Stimulated activated CD4-positive, alpha-beta T cell treated with anti-CD3 and anti-CD28 coated beads, Interleukin-4, amount 100 ng/mL, for 1 hour (primary cell): ENCODE results near the gene PTGFRN.
"Not testable (repeated sequence)": the region's sequence is repeated elsewhere in the genome, so short reads cannot be mapped to it uniquely, and the experiment has no call there.

ENCODE experiments used
- DNase-seq: peaks from one replicate; pipeline ENCODE4 v3.0.0-alpha.2; 2020

The PTGFRN gene

GRCh38 chr1:116909512-116910378 is at the start of gene PTGFRN:
PTGFRN (plus strand) TSS chr1:116909916; CDS start chr1:116910204, 288 bp downstream.
- peak; percentile 40 for DNase-seq

GRCh38 chr1:116860167-116860566 is 49.5 kb upstream of the PTGFRN start:
- DNase-seq, result not testable (repeated sequence)

- no peak for DNase-seq
These were observed 48.6 kb upstream of the PTGFRN start for GRCh38 chr1:116861137-116861536.

GRCh38 chr1:116863031-116863430 is 46.7 kb upstream of the PTGFRN start:
- not testable (repeated sequence) for DNase-seq

- not testable (repeated sequence) for DNase-seq
These were observed 43.2 kb upstream of the PTGFRN start for GRCh38 chr1:116866478-116866877.

GRCh38 chr1:116868385-116868784 is 41.3 kb upstream of the PTGFRN start:
- DNase-seq, result no peak

GRCh38 chr1:116869611-116870010 is 40.1 kb upstream of the PTGFRN start:
- DNase-seq, result no peak

GRCh38 chr1:116870300-116870699 is 39.4 kb upstream of the PTGFRN start:
- DNase-seq, result no peak

- no peak for DNase-seq
These were observed 38.0 kb upstream of the PTGFRN start for GRCh38 chr1:116871779-116872146.

GRCh38 chr1:116873680-116874271 is 35.9 kb upstream of the PTGFRN start:
- no peak for DNase-seq

GRCh38 chr1:116874733-116875249 is 34.9 kb upstream of the PTGFRN start:
- no peak for DNase-seq

- DNase-seq, result no peak
These were observed 34.3 kb upstream of the PTGFRN start for GRCh38 chr1:116875391-116875790.

GRCh38 chr1:116875946-116876345 is 33.8 kb upstream of the PTGFRN start:
- DNase-seq, result not testable (repeated sequence)

GRCh38 chr1:116877141-116877818 is 32.4 kb upstream of the PTGFRN start:
- no peak for DNase-seq

GRCh38 chr1:116878804-116879477 is 30.8 kb upstream of the PTGFRN start:
- DNase-seq, result no peak

- no peak for DNase-seq
These were observed 30.1 kb upstream of the PTGFRN start for GRCh38 chr1:116879478-116880133.

- DNase-seq, result no peak
These were observed 28.8 kb upstream of the PTGFRN start for GRCh38 chr1:116880917-116881316.

GRCh38 chr1:116881879-116882520 is 27.7 kb upstream of the PTGFRN start:
- peak; percentile 34 for DNase-seq

GRCh38 chr1:116882866-116883265 is 26.9 kb upstream of the PTGFRN start:
- DNase-seq, result no peak

- no peak for DNase-seq
These were observed 23.3 kb upstream of the PTGFRN start for GRCh38 chr1:116886291-116886878.

GRCh38 chr1:116887212-116887611 is 22.5 kb upstream of the PTGFRN start:
- DNase-seq, result no peak
